HT-29 (cell line): ENCODE measurements around the gene SLCO3A1. TPM values are rescaled to one million over a fixed set of nuclear protein-coding genes. Genes with fewer than 3 reads are reported as not detected.

ENCODE experiments used
- DNase-seq: peaks from one replicate; pipeline ENCODE4 v3.0.0-alpha.2; 2015; ENCODE audit warnings: low spot score
- total RNA-seq: library from RNA; depleted of rRNA; stranded (reverse); fragments of >200 nt; shearing (Covaris generic); gene quantifications from 2 replicates; pipeline ENCODE4 v1.2.3, GENCODE V29; 2014

The SLCO3A1 gene
- total RNA-seq, 1 experiment from 2014 or later: 2.2 TPM

- no peak for DNase-seq
Observed at GRCh38 chr15:91965501-91966193, 112.1 kb downstream of the SLCO3A1 start.

GRCh38 chr15:91966194-91966552, 112.7 kb downstream of the SLCO3A1 start:
- no peak for DNase-seq

- DNase-seq: no peak
Observed at GRCh38 chr15:91967935-91968606, 114.6 kb downstream of the SLCO3A1 start.

- DNase-seq: no peak
Observed at GRCh38 chr15:91968610-91969009, 115.1 kb downstream of the SLCO3A1 start.

GRCh38 chr15:91970142-91970541, 116.6 kb downstream of the SLCO3A1 start:
- DNase-seq: no peak

- no peak for DNase-seq
Observed at GRCh38 chr15:91973481-91973880, 120.0 kb downstream of the SLCO3A1 start.

- DNase-seq: no peak
Observed at GRCh38 chr15:91974321-91974720, 120.8 kb downstream of the SLCO3A1 start.

- peak; percentile 28 for DNase-seq
Observed at GRCh38 chr15:91975241-91975978, 121.9 kb downstream of the SLCO3A1 start.

GRCh38 chr15:91976966-91977365, 123.5 kb downstream of the SLCO3A1 start:
- DNase-seq: no peak

GRCh38 chr15:91980502-91981267, 127.2 kb downstream of the SLCO3A1 start:
- DNase-seq: no peak

GRCh38 chr15:91981821-91982800, 128.6 kb downstream of the SLCO3A1 start:
- peak; percentile 21 for DNase-seq

- no peak for DNase-seq
Observed at GRCh38 chr15:91983729-91984340, 130.3 kb downstream of the SLCO3A1 start.

- no peak for DNase-seq
Observed at GRCh38 chr15:91985297-91985696, 131.8 kb downstream of the SLCO3A1 start.

- no peak for DNase-seq
Observed at GRCh38 chr15:91988071-91988470, 134.6 kb downstream of the SLCO3A1 start.

- no peak for DNase-seq
Observed at GRCh38 chr15:91988655-91989054, 135.1 kb downstream of the SLCO3A1 start.

- DNase-seq: no peak
Observed at GRCh38 chr15:91989821-91990220, 136.3 kb downstream of the SLCO3A1 start.

- DNase-seq: no peak
Observed at GRCh38 chr15:91992945-91993344, 139.4 kb downstream of the SLCO3A1 start.

- DNase-seq: no peak
Observed at GRCh38 chr15:91995146-91995545, 141.6 kb downstream of the SLCO3A1 start.

- DNase-seq: no peak
Observed at GRCh38 chr15:91997163-91997562, 143.7 kb downstream of the SLCO3A1 start.

GRCh38 chr15:92000709-92001108, 147.2 kb downstream of the SLCO3A1 start:
- DNase-seq: no peak
